ENCODE data around the gene SPACA4.

The SPACA4 gene

GRCh38 chr19:48598996-48599700 is 7.4 kb upstream of the SPACA4 start:
- DNase-seq: no peak

- DNase-seq: no peak
Measured at GRCh38 chr19:48600679-48601417, 5.7 kb upstream of the SPACA4 start.

- DNase-seq: no peak
Measured at GRCh38 chr19:48603001-48603400, 3.5 kb upstream of the SPACA4 start.

DNA sequence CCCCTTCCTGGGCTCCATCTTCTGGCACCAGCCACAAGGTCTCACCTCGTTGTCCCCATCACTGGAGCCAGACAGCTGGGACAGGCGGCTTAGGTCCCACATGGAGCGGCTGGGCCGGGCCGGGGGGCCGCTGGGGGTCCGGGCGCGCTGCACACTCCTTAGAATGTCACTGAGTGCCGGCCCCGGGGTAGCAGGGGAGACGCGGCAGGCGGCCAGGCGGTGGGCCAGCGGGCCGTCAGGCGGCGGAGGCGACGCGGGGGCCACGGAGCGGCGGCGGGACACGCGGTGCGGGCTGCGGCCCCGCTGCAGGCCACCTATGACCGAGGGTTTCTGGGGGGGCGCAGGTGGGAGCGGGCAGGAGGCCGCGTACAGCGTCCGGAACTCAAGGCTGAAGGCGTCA is 3.1 kb upstream of the SPACA4 start:
- no peak for DNase-seq

- DNase-seq: no peak
Measured at GRCh38 chr19:48603850-48604249, 2.7 kb upstream of the SPACA4 start.

DNA sequence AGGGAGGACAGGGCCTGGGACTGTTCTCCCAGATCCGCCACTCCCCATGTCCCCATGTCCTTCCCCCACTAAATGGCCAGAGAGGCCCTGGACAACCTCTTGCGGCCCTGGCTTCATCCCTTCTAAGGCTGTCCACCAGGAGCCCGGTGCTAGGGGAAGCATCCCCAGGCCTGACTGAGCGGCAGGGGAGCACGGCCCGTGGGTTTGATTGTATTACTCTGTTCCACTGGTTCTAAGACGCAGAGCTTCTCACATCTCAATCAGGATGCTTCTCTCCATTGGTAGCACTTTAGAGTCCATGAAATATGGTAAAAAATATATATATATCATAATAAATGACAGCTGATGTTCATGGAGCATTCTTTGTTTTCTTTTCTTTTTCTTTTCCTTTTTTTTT is 815 bp downstream of the SPACA4 start:
- no peak for DNase-seq

- peak; percentile 31 for DNase-seq
Measured at GRCh38 chr19:48608798-48609263, 2.3 kb downstream of the SPACA4 start.

- DNase-seq: no peak
Measured at GRCh38 chr19:48609571-48610108, 3.1 kb downstream of the SPACA4 start.

DNA sequence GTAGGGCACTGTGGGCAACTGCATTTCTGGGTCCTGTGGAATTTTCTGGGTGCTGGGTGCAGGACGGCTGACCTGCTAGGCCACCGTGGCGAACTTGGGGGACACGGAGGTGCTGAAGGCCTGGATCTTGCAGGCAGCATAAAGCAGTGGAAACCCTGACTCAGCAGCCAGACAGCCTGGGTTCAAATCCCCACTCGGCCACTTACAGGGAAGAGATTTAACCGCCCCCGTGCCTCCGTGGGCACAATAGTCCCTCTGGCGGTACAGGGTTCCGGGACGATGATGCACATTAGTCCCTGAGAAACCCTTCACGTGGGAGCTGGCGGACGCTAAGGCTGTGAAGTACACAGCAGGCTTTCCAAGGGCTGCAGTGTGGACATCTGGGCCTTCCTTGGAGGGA is 5.3 kb downstream of the SPACA4 start:
- DNase-seq: no peak

- DNase-seq: peak; percentile 24
Measured at GRCh38 chr19:48613024-48613851, 6.7 kb downstream of the SPACA4 start.

- DNase-seq: no peak
Measured at GRCh38 chr19:48613852-48614435, 7.4 kb downstream of the SPACA4 start.

GRCh38 chr19:48614436-48615230 is 8.1 kb downstream of the SPACA4 start, which contains the start of gene FAM83E:
TSS of gene FAM83E (minus strand) at chr19:48615076. CDS start at chr19:48613372, 1,704 bp downstream.
- DNase-seq: no peak

DNA sequence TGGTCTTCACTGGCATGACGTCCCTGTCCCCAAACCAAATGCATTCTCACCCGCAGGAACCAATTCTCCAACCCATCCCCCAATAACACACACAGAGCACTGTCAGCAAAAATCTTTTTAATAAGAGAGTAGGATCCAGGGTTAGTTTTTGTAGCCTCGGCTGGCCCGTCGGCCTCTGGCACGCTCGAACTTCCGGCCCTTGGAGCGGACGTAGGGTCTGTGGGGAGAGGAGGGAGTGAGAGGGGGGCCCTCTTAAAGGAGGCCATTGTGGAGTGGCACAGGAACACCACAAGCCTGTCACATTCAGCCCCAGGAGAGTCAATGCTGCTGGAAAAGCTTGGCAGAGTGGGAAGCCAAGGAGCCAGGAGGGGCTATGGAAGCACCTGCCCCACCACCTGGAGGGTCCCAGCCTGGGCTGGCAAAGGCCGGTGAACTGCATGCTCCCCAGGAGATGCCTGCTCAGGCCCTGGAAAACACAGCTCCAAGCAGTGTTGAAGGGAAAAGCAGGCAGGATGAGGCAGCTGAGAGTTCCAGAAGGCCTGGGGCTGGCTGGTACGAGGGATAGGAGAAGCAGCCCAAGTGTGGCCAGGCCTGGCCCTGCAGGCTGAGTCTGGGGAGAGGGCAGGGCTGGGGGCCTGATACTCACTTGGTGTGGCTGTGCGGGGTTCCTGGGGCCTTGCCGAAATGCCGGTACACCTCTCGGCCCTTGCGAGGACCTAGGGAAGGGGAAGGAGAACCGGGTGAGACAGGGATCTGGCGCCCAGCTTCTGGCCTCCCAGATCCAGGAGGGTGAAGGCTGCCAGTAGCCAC is 8.9 kb downstream of the SPACA4 start:
- DNase-seq: no peak

- no peak for DNase-seq
Measured at GRCh38 chr19:48616041-48616436, 9.5 kb downstream of the SPACA4 start.

- no peak for DNase-seq
Measured at GRCh38 chr19:48616491-48617056, 10.0 kb downstream of the SPACA4 start.

DNA sequence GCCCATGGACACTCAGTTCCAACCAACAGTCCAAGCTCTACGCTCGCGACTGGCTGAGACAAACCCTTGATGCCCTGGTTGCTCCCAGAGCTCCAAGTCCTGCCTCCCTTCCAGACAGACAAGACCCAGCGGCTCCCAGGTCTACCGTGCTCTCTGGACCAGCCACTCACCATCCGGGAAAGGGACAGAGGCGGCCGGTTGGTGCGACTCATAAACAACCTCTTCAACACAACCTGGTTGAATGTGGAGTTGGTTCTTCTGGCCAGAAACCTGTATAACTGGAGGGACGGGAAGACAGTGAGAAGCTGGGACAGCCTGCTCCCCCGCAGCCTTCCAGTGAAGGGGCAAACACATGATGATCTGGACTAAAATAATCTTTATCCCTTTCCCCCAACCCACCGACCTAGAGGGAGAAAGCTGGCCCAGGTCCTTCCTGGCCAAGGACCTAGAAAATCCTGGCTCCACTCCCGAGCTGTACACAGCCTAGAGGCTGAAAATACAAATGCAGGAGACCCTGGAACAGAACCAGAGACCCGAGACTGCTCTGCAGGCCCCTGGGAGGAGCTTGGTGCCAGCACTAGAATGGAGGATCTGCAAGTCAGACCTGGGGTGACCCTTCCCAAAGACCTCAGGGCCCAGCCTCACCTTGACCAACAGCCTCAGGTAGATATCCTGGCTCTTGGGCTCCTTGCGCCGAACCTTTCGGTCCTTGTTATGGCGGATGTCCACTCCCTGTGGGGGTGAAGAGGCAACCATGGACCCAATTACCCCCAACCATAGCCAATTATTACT is 10.8 kb downstream of the SPACA4 start:
- no peak for DNase-seq

GRCh38 chr19:48618278-48618915 is 11.9 kb downstream of the SPACA4 start:
- DNase-seq: no peak

GRCh38 chr19:48618916-48619691 is 12.6 kb downstream of the SPACA4 start, which contains the start of the genes RPL18 and SPHK2:
TSS of gene RPL18 (minus strand) at chr19:48619178. CDS start at chr19:48619143, 35 bp downstream.
TSS of gene SPHK2 (plus strand) at chr19:48619506. CDS start at chr19:48620515, 1,009 bp downstream.
- DNase-seq: peak; percentile 94

Measured in GOT3 (cell line).